ENCODE measurements around the gene HORMAD1. TPM values are rescaled to one million over a fixed set of nuclear protein-coding genes. Genes with fewer than 3 reads are reported as not detected.

Gene HORMAD1
- total and polyA plus RNA-seq, 2 experiments from 2014 or later = not detected

DNA sequence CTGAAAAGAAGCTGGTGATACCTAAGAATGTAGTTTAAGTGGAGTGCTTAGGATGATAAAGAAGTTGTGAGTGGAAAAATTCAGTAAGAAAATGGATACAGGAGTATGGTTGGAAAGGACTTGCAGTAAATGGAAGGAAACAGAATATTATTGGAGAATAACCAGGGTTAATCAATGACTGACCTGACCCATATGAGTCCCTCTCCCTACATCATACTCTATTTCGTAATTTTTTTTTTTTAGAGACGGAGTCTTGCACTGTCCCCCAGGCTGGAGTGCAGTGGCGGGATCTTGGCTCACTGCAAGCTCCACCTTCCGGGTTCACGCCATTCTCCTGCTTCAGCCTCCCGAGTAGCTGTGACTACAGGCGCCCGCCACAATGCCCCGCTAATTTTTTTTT lies 57.9 kb downstream of the HORMAD1 start:
- H3K27me3 Mint-ChIP-seq (ENCODE audit: insufficient read depth, low read depth, poor library complexity) = peaks cover 2% of the 10 kb centered on the region
- peaks cover 4% of the 10 kb centered on the region; the same call in 1 of the 3 replicates for H3K9me3 Mint-ChIP-seq
- Histone ChIP-seq H3K27ac (ENCODE audit: low read depth) (peak overlapping the region; percentile 0; the same call in 1 of the 2 replicates), H3K79me2 (replicated peaks; ENCODE audit: insufficient read depth) (no peaks in the 10 kb centered on the region), H3K27me3 (ENCODE audit: insufficient read depth) (no peaks in the 10 kb centered on the region), H4K20me1 (replicated peaks; ENCODE audit: insufficient read depth) (no peaks in the 10 kb centered on the region), H3K4me3 (no peak overlapping the region), H3K4me1 (ENCODE audit: insufficient read depth) (no peaks in the 10 kb centered on the region), H2AFZ (no peak overlapping the region), H3F3A (replicated peaks; ENCODE audit: low read depth) (no peaks in the 10 kb centered on the region; the same call in none of the 2 replicates), H3K9me2 (ENCODE audit: insufficient read depth) (no peaks in the 10 kb centered on the region), H3K36me3 (ENCODE audit: insufficient read depth) (peaks cover 34% of the 10 kb centered on the region), H3K4me2 (no peak overlapping the region)
- H3K27ac Mint-ChIP-seq = no peak overlapping the region
- no peak for ATAC-seq
- H3K4me1 Mint-ChIP-seq = no peaks in the 10 kb centered on the region
- H3K36me3 Mint-ChIP-seq (ENCODE audit: low read depth) = peaks cover 51% of the 10 kb centered on the region
- TF ChIP-seq ZNF114 (CRISPR knock-in tag; IDR thresholded peaks at IDR 0.05) (no peak), EZH2 (IDR thresholded peaks at IDR 0.05; ENCODE audit: low read depth, unreplicated experiment) (no peak), CREB1 (CRISPR knock-in tag; IDR thresholded peaks at IDR 0.05; ENCODE audit: low read depth) (no peak), REST (IDR thresholded peaks at IDR 0.05; ENCODE audit: unreplicated experiment) (no peak), NANOG (IDR thresholded peaks at IDR 0.05; ENCODE audit: borderline replicate concordance) (no peak), ETS1 (IDR thresholded peaks at IDR 0.05) (no peak), ZNF462 (CRISPR knock-in tag; IDR thresholded peaks at IDR 0.05) (no peak), POLR2AphosphoS5 (IDR thresholded peaks at IDR 0.05; ENCODE audit: low read depth) (no peak), CTCF (conservative IDR thresholded peaks at IDR 0.05; ENCODE audit: low read depth in 2 of 2) (no peak), EZH2phosphoT487 (IDR thresholded peaks at IDR 0.05; ENCODE audit: unreplicated experiment) (no peak), JUNB (IDR thresholded peaks at IDR 0.05; ENCODE audit: unreplicated experiment) (no peak), STAT1 (IDR thresholded peaks at IDR 0.05; ENCODE audit: unreplicated experiment) (no peak), ZNF331 (CRISPR knock-in tag; IDR thresholded peaks at IDR 0.05; ENCODE audit: low read depth) (no peak)
- DNase-seq (ENCODE audit: low spot score) = no peak
- H3K4me3 Mint-ChIP-seq = no peak overlapping the region

All from GM23338 (cell line).